Activated naive CD8-positive, alpha-beta T cell treated with anti-CD3 and anti-CD28 coated beads, Interleukin-2, amount 50 U/mL, for 16 hours (primary cell): ENCODE measurements around the gene CHST14.

ENCODE experiments used
- DNase-seq: peaks from one replicate; pipeline ENCODE4 v3.0.0-alpha.2; 2020; ENCODE audit warnings: low read depth, low spot score

Gene CHST14, protein sequence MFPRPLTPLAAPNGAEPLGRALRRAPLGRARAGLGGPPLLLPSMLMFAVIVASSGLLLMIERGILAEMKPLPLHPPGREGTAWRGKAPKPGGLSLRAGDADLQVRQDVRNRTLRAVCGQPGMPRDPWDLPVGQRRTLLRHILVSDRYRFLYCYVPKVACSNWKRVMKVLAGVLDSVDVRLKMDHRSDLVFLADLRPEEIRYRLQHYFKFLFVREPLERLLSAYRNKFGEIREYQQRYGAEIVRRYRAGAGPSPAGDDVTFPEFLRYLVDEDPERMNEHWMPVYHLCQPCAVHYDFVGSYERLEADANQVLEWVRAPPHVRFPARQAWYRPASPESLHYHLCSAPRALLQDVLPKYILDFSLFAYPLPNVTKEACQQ

GRCh38 chr15:40470423-40471104 is at the start of gene CHST14:
Gene CHST14, plus strand, starts transcription at chr15:40470984. Its CDS starts 230 bp downstream, at chr15:40471214.
- DNase-seq, result peak; percentile 20

GRCh38 chr15:40421246-40422157 is 49.3 kb upstream of the CHST14 start:
- peak; percentile 64 for DNase-seq

GRCh38 chr15:40424483-40425115 is 46.2 kb upstream of the CHST14 start:
- no peak for DNase-seq

DNA sequence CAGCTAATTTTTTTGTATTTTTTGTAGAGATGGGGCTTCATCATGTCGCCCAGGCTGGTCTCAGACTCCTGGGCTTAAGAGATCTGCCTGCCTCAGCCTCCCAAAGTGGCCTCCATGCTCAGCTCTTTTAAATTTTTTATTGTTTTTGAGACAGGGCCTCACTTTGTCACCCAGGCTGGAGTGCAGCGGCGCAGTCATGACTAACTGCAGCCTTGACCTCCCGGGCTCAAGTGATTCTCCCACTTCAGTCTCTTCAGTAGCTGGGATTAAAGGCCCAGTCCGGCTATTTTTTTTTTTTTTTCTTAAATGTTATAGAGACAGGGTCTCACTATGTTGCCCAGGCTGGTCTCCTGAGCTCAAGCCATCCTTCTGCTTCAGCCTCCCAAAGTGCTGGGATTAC is 45.1 kb upstream of the CHST14 start:
- no peak for DNase-seq

DNA sequence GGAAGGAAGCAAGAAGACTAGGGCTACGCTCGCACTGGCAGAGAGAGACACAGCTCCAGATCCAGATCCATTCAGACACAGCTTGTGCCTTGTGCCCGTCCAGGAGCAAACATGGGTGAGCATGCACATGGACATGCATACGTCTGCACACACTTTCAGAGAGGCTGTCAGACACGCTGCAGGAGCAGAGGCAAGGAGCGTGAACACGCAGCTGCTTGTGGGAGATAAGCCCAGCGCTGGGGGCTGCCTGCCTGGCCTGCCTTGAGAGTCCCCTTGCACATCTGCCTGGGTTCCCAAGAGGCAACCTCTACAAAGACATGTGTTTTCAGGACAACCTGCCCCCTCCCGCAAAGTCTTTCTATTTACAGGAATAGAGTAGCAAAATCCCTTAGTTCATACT is 43.6 kb upstream of the CHST14 start:
- DNase-seq, result no peak

DNA sequence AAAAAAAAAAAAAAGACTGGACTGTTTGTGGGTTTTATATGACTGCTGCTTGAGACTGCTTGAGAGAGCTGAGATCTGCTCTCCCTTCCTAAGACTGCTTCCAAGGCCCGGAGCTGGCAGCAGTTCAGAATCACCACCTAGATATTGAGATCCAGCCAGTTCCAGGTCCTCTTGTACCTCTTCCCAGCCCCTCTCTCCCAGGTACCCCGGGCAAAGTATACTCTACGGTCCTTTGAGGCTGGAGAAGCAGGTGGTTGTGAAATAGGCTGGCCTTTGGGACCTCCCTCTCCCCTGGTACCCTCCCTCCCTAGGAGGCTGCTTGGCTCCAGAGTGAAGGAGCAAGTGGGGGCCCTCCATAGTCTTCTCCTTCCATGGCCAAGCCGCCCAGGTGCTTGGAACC is 42.6 kb upstream of the CHST14 start:
- no peak for DNase-seq

DNA sequence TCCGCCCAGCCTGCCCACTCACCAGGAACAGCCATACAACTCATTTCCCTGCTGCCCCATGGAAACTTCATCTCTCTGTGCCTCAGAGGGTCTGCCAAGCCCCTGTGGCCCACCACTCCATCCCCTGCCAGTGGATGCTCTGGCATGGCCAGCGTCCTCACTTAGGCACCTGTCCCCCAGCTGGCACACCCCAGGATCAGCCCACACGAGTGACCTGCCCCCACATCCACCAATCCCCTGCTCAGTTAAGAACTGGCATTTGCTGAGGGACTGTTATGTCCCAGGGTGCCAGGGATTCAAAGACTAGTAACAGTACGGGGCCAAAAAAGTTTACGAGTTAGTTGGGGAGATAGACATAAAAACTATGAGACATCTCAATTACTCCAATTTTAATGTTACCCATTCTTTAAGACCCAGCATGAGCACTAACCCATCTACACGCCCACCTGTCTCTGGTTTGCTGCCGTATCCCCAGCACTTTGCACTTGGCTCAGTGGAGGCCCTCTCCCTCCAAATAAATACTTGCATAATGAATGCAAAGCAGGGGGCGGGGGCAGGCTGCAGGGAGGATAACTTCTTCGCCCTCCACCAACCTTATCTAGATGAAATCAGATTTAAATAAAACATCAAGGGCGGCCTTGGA is 41.6 kb upstream of the CHST14 start:
- DNase-seq, result no peak

DNA sequence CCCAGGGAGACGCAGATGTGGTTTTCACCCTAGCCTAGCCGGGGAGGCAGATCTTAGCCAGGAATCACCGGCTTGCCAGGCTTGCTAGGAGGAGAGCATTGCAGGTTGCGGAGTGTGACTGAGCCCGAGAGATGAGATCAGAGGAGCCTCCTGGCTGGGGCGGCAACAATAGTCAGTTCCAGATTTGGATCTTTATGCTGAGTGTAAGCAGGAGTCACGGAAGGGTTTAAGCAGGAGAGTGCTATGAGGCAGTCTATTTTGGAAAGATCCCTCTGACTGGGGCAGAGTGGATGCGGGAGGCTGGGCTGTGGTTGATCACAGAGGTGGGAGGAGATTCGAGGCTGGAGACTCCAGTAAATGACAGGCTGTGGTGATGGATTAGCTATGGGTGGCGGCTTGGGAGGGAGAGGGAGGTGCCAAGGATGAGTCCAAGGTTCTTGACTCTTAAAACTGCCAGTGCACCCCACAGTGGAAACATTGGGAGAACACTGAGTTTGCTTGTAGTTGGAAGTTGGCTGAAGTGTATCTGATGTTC is 40.4 kb upstream of the CHST14 start:
- DNase-seq, result no peak

DNA sequence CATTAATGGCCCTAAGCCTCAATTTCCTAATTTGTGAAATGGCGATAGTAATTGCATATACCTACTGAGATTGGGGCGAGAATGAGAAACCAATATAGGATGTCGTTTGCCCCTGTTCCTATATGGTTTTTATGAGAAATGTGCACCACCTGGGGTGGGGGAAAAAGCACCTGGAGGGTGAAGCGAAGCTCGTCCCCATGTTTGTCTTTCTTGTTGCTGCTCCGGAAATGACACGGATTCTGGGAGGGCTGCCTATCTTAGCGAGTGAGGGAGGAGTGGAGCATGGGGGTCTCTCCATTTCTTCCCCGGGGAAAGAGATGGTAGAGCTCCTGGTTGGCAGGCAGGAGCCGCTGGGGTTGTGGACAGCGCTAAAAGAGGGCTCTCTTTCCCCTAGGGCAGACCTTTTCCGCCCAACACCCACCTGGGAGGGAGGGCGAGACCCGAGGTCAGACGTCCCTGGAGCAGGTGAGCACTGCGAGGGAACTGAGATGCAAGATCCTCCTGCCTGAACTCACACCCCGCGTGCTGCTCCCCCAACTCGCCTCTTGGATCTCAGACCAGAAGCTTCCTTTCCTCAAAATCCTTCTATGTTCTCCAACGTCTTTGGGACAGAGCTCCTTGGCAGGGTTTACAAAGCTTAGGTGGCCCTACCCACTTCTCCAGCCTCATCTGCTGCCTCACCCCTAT is 35.6 kb upstream of the CHST14 start:
- DNase-seq, result no peak

DNA sequence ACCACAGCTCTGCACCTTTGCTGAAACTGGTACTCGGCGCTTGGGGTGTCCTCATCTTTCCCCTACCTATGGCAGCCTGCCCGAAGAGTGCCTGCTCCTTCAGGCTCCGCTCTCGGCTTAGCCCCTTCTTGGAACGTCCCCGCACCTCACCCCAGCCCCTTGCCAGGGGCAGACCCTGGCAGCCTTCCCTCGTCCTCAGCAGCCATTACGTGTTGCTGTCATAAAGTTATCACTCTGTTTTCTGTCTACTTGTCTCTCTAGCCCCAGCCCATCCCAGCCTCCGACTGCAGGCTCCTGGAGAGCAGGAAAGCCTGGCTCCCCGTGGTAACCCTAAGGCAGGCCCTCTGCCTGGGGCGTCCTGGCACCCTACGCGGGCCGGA is 35.1 kb upstream of the CHST14 start:
- DNase-seq, result no peak

- no peak for DNase-seq
Measured at GRCh38 chr15:40436116-40436891, 34.5 kb upstream of the CHST14 start.

DNA sequence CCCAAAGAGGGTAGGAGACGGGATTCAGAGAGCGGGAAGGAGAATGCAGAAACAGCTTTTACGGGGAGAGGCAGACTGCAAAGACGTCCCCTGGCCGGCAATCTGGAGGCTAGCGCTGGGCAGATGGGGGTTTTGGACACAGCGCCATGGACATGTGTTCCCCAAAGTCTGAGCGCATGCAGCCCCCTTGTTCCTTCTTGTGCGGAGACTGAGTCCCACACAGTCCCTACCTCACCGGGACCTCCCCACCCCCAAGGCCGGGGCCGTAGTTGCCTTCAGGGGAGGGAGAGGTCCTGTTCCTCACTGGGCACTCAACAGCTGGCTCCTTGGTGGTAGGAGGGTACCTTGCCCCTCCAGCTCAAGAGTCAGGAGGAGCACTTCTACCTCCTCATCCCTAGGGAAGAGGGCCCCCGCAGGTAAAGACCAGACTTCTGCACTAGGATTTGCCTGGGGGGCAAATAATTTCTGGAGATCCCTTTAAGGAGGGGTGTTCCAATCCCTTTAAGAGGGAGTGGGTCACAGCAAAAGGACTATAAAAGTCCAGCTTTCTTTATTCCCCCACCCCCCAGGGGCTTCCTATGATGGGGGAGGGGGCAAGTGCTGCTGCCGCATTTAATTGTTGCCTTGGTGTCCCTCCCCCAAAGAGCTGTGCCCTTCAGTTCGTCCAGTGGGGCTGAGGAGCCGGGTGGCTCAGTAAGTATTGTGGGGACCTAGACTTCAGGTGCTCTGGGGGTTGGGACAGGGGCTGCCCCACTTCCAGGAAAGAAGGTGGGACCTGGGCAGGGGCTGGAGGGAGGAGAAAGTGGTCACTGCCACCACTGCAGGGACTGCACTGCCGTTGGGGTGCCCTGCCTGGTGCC is 33.7 kb upstream of the CHST14 start:
- DNase-seq, result no peak

DNA sequence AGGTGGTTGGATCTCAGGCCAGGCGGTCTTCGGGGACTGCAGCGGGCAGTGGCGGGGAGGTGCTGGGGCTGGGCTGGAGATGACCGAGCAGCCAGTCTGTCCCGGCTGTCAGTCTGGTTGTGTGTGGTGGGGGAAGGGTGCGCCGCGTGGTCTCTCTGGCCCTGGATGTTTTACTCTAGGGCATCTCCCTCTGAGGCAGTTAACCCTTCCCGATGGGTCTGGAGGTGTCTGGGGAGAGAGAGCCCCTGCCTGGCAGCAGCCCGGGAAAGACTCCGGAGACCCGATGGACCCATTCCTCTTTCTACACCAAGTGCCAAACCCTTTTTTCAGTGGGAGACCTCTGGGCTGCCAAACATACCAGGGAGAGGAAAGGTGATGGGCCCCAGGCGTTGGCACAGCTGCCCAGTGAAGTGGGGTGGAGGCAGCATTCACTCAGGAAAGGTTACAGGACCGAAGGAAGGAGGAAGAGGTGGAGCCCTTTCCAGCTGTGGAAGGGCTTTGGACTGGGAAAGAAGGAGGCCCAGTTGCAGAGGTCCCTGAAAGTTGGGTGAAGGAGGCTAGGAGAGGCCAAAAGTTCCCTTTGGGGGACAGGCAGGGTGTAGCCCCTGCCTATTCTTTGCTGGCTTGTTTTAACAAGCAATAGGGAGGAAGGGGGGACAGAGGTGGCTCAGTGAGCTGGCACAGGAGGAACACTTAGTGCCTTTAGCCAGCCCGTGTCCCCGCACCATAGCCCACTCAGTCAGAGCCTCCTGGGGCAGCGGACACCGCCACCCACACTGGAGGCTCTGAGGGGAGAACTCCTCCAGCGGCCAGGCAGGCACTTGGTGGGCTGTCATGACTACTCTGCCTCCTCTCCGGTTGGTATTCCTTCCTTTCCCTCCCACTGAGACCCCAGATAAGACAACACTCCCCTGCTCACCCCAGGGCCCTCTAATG is 32.8 kb upstream of the CHST14 start:
- DNase-seq, result no peak

GRCh38 chr15:40438712-40439111 is 32.1 kb upstream of the CHST14 start:
- DNase-seq, result no peak

GRCh38 chr15:40439461-40439959 is 31.3 kb upstream of the CHST14 start:
- no peak for DNase-seq

DNA sequence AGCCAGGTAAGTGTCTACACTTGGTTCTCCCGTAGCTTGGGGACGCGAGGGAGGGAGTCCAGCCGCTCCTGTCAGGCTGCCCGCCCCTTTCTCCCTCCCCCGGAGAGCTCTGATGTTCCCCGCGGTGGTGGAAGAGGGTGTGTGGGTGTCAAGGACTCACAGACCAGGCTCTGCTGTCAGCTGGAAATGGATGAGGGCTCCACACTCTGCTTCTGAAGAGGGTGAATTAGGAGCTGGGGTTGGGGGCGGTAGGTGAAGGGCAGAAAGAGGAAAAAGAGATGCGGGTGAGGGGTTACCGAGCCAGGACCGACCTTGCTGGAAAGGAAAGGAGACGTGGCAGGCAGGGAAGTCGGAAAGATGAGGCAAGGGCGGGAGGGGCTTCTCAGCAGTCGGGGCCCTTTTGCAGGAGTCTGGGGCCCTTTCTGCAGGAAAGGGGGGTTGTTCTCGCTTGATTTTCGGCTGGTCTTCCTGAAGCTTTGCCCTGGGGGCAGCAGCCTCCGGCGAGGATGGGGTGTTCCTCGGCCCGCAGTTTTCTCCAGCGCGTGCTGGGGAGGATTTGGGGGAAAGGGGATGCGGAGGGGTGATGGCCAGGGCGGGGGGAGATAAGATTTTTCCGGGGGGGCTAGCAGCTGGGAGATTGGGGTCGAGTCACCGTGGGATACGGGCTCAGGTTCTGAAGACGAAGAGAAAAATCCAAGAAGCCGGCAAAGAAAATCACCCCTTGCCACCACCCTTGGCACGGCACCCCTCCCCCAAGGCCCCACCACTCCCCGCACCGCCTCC is 30.6 kb upstream of the CHST14 start:
- no peak for DNase-seq
